Gastrocnemius medialis (tissue), 4 donors: ENCODE results near the gene BNIP5.

Experiments used
- POLR2A ChIP-seq, 2 donors: fragments of 450-650 bp; IDR thresholded peaks; one replicate each; pipeline ENCODE4 v1.6.1; 2017; ENCODE audit warnings: antibody characterized with exemption in 2 of 2, mild to moderate bottlenecking in 2 of 2, moderate library complexity in 2 of 2
- TF ChIP-seq, protein P1 (sequence below), 5 experiments: fragments of 450-650 bp in 3 of 5; fragments of 200-600 bp in 2 of 5; sonication (generic) in 2 of 5; IDR thresholded peaks in 4 of 5; conservative IDR thresholded peaks in 1 of 5; 1 replicate in 4 of 5; 2 replicates in 1 of 5; pipeline ENCODE4 v1.5.1; 2016 to 2019; ENCODE audit warnings: antibody characterized with exemption in 5 of 5, mild to moderate bottlenecking in 3 of 5, moderate library complexity in 3 of 5

DNA sequence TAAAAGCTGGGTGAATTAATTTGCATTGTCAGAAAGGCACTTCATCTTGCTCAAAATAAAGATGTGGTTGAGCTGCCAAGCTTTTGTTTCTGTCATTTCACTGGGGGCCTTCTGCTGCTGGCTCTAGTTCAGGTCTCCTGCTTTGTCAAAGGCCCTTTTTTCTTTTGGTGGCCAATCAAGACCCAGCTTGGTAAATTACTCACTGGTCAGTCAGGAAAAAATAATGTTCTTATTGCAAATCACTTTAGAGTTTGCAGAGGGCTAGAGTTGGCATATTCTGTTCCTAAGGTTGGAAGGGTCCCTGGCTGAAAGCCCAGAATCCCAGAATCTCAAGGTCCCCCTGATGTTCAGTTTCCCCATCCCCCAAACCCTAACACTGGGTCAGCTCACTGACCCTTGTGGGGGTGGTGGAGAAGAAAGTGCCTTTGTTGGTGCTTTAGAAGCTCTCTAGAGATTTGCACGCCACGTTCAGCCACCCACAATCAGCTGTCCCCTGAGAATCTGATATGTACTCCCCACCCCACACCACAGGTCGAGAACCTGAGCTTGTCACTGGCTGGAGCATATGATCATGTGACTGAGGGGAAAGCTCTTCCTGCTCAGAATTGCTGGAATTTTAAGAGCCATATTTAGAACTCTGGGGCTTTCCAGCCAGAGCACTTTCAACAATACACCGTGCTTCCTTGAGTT lies 21.7 kb upstream of the BNIP5 start:
- TF ChIP-seq, protein P1, sequence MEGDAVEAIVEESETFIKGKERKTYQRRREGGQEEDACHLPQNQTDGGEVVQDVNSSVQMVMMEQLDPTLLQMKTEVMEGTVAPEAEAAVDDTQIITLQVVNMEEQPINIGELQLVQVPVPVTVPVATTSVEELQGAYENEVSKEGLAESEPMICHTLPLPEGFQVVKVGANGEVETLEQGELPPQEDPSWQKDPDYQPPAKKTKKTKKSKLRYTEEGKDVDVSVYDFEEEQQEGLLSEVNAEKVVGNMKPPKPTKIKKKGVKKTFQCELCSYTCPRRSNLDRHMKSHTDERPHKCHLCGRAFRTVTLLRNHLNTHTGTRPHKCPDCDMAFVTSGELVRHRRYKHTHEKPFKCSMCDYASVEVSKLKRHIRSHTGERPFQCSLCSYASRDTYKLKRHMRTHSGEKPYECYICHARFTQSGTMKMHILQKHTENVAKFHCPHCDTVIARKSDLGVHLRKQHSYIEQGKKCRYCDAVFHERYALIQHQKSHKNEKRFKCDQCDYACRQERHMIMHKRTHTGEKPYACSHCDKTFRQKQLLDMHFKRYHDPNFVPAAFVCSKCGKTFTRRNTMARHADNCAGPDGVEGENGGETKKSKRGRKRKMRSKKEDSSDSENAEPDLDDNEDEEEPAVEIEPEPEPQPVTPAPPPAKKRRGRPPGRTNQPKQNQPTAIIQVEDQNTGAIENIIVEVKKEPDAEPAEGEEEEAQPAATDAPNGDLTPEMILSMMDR (IDR thresholded peaks at IDR 0.05 in 4 of 5, conservative IDR thresholded peaks at IDR 0.05 in 1 of 5) = no peak
- TF ChIP-seq POLR2A (IDR thresholded peaks at IDR 0.05) = no peak
